ENCODE results near the gene ANP32B. TPM values are rescaled to one million over a fixed set of nuclear protein-coding genes. Genes with fewer than 3 reads are reported as not detected.
A peak's percentile ranks its signal among the peaks of the same experiment; 100 is the strongest.

The ANP32B gene
- total RNA-seq, 2 experiments from 2014 or later = 32.1 to 389 TPM

DNA sequence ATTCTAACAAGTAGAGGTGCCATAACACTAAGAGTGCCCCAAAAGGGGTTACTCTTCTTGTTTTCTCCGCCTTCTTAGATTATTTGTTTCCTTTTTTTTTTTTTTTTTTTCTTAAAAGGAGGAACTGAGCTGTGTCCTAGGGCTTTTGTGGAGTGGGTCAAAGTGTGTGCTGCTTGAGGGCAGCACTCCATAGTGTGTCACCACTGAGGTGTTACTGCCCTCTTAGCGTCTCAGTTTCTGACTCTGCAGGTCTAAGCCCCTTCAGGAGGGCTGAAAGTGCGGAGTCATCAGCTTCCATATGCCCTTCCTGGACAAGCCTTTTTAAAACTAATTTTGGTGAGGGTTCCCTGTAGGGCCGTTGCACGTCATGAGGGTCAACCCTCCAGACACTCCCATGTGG is 60.8 kb downstream of the ANP32B start:
- no TSS peak for BruUV-seq (replicated peaks)
- Histone ChIP-seq H2AFZ (ENCODE audit: low read length) (peak overlapping the region; percentile 25; the same call in 1 of the 2 replicates), H3K27ac (ENCODE audit: low read depth, low read length, poor library complexity, severe bottlenecking) (no peak overlapping the region), H3K9me3 (ENCODE audit: low read length) (0 out of 2 replicates have a peak, but pooled peaks cover 4% of the 10 kb centered on the region), H3K4me2 (ENCODE audit: low read length) (no peak overlapping the region), H3K79me2 (ENCODE audit: insufficient read depth, low read depth, low read length) (peaks cover 34% of the 10 kb centered on the region), H3K9me2 (ENCODE audit: insufficient read depth, low read length) (no peaks in the 10 kb centered on the region), H3K4me1 (ENCODE audit: insufficient read depth, low read length, poor library complexity, severe bottlenecking) (peaks cover 71% of the 10 kb centered on the region), H3K36me3 (ENCODE audit: insufficient read depth, low read length) (peaks cover 17% of the 10 kb centered on the region), H3K4me3 (ENCODE audit: low read depth, low read length, poor library complexity, severe bottlenecking) (no peak overlapping the region), H4K20me1 (ENCODE audit: insufficient read depth, low read length) (no peaks in the 10 kb centered on the region)
- DNase-seq (ENCODE audit: low spot score) = no peak
- TF ChIP-seq CTCF (conservative IDR thresholded peaks at IDR 0.05; ENCODE audit: low read length) (no peak), EZH2phosphoT487 (IDR thresholded peaks at IDR 0.05; ENCODE audit: borderline replicate concordance, low read depth, low read length) (no peak)
- ChIA-PET CTCF (ENCODE audit: unreplicated experiment) (interaction anchor here (0.5 to 0.6 kb wide), 2 partner anchors 9 to 85 kb away, joined by 3 to 5 read pairs; no protein-coding TSS in a partner anchor), POLR2A (interaction anchor here (0.6 to 1.3 kb wide), 4 partner anchors 12 to 63 kb away, joined by 3 to 4 read pairs (median 4); partner anchors contain the start of gene NANS)
- intact Hi-C loops (cut with micrococcal nuclease; ENCODE audit: unreplicated experiment) = no loop called here

- H3K4me1 ChIP-seq (ENCODE audit: insufficient read depth, low read length, poor library complexity, severe bottlenecking) = peaks cover 55% of the 10 kb centered on the region
These were observed 62.4 kb downstream of the ANP32B start for GRCh38 chr9:98045234-98046179.

More at GRCh38 chr9:98045234-98046179, 62.4 kb downstream of the ANP32B start:
- TSS peak; percentile 92 for BruUV-seq (replicated peaks)
- peak; percentile 92 for DNase-seq (ENCODE audit: low spot score)
- POLR2A ChIA-PET = interaction anchor here (0.8 to 4.3 kb wide), 16 partner anchors 8 to 348 kb away, joined by 3 to 41 read pairs (median 3); partner anchors contain the start of genes NANS and XPA
- peak overlapping the region; percentile 92; the same call in 1 of the 2 replicates for H2AFZ ChIP-seq (ENCODE audit: low read length)
- peak overlapping the region; percentile 72 for H3K4me3 ChIP-seq (ENCODE audit: low read depth, low read length, poor library complexity, severe bottlenecking)
- intact Hi-C loops (cut with micrococcal nuclease; ENCODE audit: unreplicated experiment) = no loop called here
- CTCF ChIA-PET (ENCODE audit: unreplicated experiment) = interaction anchor here (0.8 to 1.6 kb wide), 2 partner anchors 11 kb away, joined by 3 to 5 read pairs; partner anchors contain the start of gene NANS
- H3K4me2 ChIP-seq (ENCODE audit: low read length) = peak overlapping the region; percentile 68
- H3K9me3 ChIP-seq (ENCODE audit: low read length) = 0 out of 2 replicates have a peak, but pooled peaks cover 4% of the 10 kb centered on the region
- H4K20me1 ChIP-seq (ENCODE audit: insufficient read depth, low read length) = no peaks in the 10 kb centered on the region
- peaks cover 44% of the 10 kb centered on the region for H3K79me2 ChIP-seq (ENCODE audit: insufficient read depth, low read depth, low read length)
- TF ChIP-seq CTCF (conservative IDR thresholded peaks at IDR 0.05; ENCODE audit: low read length) (peak; percentile 58), EZH2phosphoT487 (IDR thresholded peaks at IDR 0.05; ENCODE audit: borderline replicate concordance, low read depth, low read length) (no peak)
- H3K36me3 ChIP-seq (ENCODE audit: insufficient read depth, low read length) = peaks cover 23% of the 10 kb centered on the region
- peak overlapping the region; percentile 75 for H3K27ac ChIP-seq (ENCODE audit: low read depth, low read length, poor library complexity, severe bottlenecking)
- no peaks in the 10 kb centered on the region for H3K9me2 ChIP-seq (ENCODE audit: insufficient read depth, low read length)

Measured in OCI-LY7 (cell line).